HL-60 (cell line): ENCODE measurements around the gene KIF3C.

Experiments
- DNase-seq, 2 experiments: peaks; one replicate each; pipeline ENCODE4 v3.0.0-alpha.2; 2010 to 2020; ENCODE audit warnings: low read depth in 1 of 2, low spot score in 1 of 2
- H3K27ac ChIP-seq: fragments of 250-450 bp; sonication (Bioruptor Pico); replicated peaks from 2 replicates; pipeline ENCODE4 v1.5.1; 2020; ENCODE audit warnings: mild to moderate bottlenecking, moderate library complexity
- H3K27me3 ChIP-seq: fragments of 250-450 bp; sonication (Bioruptor Pico); 2 replicates; pipeline ENCODE4 v1.5.1; 2021; ENCODE audit warnings: mild to moderate bottlenecking, moderate library complexity; ENCODE audit not compliant: insufficient read depth, poor library complexity, severe bottlenecking
- H3K4me3 ChIP-seq: replicated peaks from 2 replicates; pipeline ENCODE4 v1.5.1; 2011; ENCODE audit warnings: mild to moderate bottlenecking, control low read depth, low read length; ENCODE audit not compliant: insufficient read depth
- GABPA ChIP-seq: IDR thresholded peaks from 2 replicates; pipeline ENCODE4 v1.6.1; 2012; ENCODE audit warnings: low read depth
- POLR2AphosphoS5 ChIP-seq: IDR thresholded peaks from 2 replicates; pipeline ENCODE4 v1.6.1; 2012; ENCODE audit warnings: low read depth
- SPI1 ChIP-seq: IDR thresholded peaks from 2 replicates; pipeline ENCODE4 v1.6.1; 2012; ENCODE audit warnings: low read depth, mild to moderate bottlenecking, borderline replicate concordance
- TF ChIP-seq, protein P1 (sequence below): IDR thresholded peaks from 2 replicates; pipeline ENCODE4 v1.6.1; 2012; ENCODE audit warnings: low read depth; ENCODE audit not compliant: insufficient replicate concordance
- TF ChIP-seq, protein P2 (sequence below): IDR thresholded peaks from one replicate; pipeline ENCODE4 v1.5.1; 2011; ENCODE audit warnings: low read length, control low read depth, inconsistent platforms; ENCODE audit not compliant: insufficient read depth

KIF3C gene

DNA sequence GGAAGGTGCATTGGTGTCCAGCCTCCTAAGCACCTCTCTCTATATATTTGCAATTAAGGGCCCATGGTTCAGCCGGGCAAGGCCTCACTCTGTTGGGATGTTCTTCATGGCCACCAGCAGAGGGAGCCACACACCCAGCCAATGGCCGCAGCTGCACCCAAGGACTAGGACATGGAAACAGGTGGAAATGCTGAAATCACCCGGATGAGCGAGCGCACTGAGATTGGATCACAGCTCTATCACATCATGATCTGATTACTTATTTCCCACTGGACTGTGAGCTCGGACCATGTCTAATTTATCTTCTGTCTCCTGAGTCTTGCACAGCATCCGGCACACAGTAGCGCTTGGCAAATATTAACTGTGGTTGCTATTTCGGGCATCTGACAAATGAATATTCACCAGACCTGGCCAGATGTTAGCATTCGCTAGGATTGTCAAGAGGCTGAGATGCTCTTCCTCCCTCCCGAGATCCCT lies 31.2 kb downstream of the KIF3C start:
- no peak overlapping the region for H3K4me3 ChIP-seq
- TF ChIP-seq, protein P1, sequence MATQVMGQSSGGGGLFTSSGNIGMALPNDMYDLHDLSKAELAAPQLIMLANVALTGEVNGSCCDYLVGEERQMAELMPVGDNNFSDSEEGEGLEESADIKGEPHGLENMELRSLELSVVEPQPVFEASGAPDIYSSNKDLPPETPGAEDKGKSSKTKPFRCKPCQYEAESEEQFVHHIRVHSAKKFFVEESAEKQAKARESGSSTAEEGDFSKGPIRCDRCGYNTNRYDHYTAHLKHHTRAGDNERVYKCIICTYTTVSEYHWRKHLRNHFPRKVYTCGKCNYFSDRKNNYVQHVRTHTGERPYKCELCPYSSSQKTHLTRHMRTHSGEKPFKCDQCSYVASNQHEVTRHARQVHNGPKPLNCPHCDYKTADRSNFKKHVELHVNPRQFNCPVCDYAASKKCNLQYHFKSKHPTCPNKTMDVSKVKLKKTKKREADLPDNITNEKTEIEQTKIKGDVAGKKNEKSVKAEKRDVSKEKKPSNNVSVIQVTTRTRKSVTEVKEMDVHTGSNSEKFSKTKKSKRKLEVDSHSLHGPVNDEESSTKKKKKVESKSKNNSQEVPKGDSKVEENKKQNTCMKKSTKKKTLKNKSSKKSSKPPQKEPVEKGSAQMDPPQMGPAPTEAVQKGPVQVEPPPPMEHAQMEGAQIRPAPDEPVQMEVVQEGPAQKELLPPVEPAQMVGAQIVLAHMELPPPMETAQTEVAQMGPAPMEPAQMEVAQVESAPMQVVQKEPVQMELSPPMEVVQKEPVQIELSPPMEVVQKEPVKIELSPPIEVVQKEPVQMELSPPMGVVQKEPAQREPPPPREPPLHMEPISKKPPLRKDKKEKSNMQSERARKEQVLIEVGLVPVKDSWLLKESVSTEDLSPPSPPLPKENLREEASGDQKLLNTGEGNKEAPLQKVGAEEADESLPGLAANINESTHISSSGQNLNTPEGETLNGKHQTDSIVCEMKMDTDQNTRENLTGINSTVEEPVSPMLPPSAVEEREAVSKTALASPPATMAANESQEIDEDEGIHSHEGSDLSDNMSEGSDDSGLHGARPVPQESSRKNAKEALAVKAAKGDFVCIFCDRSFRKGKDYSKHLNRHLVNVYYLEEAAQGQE: no peak
- no peak for TF ChIP-seq POLR2AphosphoS5
- no peak for TF ChIP-seq GABPA
- TF ChIP-seq, protein P2, sequence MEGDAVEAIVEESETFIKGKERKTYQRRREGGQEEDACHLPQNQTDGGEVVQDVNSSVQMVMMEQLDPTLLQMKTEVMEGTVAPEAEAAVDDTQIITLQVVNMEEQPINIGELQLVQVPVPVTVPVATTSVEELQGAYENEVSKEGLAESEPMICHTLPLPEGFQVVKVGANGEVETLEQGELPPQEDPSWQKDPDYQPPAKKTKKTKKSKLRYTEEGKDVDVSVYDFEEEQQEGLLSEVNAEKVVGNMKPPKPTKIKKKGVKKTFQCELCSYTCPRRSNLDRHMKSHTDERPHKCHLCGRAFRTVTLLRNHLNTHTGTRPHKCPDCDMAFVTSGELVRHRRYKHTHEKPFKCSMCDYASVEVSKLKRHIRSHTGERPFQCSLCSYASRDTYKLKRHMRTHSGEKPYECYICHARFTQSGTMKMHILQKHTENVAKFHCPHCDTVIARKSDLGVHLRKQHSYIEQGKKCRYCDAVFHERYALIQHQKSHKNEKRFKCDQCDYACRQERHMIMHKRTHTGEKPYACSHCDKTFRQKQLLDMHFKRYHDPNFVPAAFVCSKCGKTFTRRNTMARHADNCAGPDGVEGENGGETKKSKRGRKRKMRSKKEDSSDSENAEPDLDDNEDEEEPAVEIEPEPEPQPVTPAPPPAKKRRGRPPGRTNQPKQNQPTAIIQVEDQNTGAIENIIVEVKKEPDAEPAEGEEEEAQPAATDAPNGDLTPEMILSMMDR: peak; percentile 61
- TF ChIP-seq SPI1: no peak
- no peak overlapping the region for H3K27ac ChIP-seq
- no peaks in the 10 kb centered on the region for H3K27me3 ChIP-seq
- peak; percentile 65 to 82 for DNase-seq

DNA sequence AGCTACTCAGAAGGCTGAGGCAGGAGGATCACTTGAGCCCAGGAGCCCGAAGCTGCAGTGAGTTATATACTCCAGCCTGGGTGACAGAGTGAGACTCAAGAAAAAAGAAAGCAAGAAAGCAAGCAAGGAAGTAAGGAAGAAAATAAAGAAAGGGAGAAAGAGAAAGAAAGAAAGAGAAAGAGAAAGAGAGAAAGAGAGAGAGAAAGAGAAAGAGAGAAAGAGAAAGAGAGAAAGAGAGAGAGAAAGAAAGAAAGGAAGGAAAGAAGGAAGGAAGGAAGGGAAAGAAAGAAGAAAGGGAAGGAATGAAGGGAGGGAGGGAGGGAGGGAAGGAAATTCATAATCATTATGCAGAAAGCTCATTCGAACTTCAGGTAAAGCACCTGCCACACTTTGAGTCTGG lies 33.9 kb downstream of the KIF3C start:
- Histone ChIP-seq H3K4me3 (no peak overlapping the region), H3K27me3 (no peaks in the 10 kb centered on the region), H3K27ac (no peak overlapping the region)
- DNase-seq: no peak
- no peak for TF ChIP-seq SPI1
- no peak for TF ChIP-seq POLR2AphosphoS5
- no peak for TF ChIP-seq GABPA
- TF ChIP-seq, protein P2: no peak
- TF ChIP-seq, protein P1: no peak

DNA sequence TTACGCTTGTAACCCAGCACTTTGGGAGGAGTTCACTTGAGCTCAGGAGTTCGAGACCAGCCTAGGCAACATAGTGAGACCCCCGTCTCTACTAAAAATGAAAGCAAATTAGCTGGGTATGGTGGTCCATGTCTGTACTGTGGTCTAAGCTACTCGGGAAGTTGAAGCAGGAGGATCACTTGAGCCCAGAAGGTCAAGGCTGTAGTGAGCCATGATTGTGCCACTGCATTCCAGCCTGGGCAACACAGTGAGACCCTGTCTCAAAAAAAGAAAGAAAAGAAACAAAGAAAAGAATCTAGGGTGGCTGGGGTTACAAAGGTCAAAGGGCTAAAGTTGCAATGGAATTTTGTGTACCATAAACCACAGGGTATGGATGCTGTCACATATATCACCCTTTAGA lies 41.3 kb downstream of the KIF3C start:
- no peak for DNase-seq
- Histone ChIP-seq H3K4me3 (no peak overlapping the region), H3K27ac (no peak overlapping the region), H3K27me3 (no peaks in the 10 kb centered on the region)
- TF ChIP-seq, protein P1: no peak
- TF ChIP-seq, protein P2: no peak
- TF ChIP-seq GABPA (no peak), POLR2AphosphoS5 (no peak), SPI1 (no peak)
